ENCODE data around the gene TMEM161A.

DNA sequence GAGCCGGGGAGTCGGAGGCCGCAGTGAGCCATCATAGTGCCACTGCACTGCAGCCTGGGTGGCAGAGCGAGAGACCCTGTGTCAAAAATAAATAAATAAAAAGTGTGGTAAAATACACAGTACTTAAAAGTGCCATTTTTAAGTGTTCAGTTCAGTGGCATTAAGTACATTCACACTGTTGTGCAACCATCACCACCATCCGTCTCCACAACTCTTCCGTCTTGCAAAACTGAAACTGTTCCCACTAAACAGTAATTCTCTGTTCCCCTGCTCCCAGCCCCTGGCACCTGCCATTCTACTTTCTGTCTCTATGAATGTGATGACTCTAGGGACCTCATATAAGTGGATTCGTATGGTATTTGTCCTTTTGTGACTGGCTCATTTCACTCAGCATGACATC is 61.2 kb downstream of the TMEM161A start:
- TF ChIP-seq CEBPB (IDR thresholded peaks at IDR 0.05; ENCODE audit: borderline replicate concordance, low read depth, low read length) (no peak), TCF7L2 (IDR thresholded peaks at IDR 0.05; ENCODE audit: low read depth, low read length) (no peak), YEATS4 (CRISPR knock-in tag; IDR thresholded peaks at IDR 0.05; ENCODE audit: borderline replicate concordance) (no peak), FOXP1 (IDR thresholded peaks at IDR 0.05) (no peak), FOXP1 (CRISPR knock-in tag; IDR thresholded peaks at IDR 0.05) (no peak)
- TF ChIP-seq, protein P1, sequence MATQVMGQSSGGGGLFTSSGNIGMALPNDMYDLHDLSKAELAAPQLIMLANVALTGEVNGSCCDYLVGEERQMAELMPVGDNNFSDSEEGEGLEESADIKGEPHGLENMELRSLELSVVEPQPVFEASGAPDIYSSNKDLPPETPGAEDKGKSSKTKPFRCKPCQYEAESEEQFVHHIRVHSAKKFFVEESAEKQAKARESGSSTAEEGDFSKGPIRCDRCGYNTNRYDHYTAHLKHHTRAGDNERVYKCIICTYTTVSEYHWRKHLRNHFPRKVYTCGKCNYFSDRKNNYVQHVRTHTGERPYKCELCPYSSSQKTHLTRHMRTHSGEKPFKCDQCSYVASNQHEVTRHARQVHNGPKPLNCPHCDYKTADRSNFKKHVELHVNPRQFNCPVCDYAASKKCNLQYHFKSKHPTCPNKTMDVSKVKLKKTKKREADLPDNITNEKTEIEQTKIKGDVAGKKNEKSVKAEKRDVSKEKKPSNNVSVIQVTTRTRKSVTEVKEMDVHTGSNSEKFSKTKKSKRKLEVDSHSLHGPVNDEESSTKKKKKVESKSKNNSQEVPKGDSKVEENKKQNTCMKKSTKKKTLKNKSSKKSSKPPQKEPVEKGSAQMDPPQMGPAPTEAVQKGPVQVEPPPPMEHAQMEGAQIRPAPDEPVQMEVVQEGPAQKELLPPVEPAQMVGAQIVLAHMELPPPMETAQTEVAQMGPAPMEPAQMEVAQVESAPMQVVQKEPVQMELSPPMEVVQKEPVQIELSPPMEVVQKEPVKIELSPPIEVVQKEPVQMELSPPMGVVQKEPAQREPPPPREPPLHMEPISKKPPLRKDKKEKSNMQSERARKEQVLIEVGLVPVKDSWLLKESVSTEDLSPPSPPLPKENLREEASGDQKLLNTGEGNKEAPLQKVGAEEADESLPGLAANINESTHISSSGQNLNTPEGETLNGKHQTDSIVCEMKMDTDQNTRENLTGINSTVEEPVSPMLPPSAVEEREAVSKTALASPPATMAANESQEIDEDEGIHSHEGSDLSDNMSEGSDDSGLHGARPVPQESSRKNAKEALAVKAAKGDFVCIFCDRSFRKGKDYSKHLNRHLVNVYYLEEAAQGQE (IDR thresholded peaks at IDR 0.05; ENCODE audit: borderline replicate concordance in 1 of 2, low read depth in 1 of 2, low read length in 2 of 2) = no peak
- TF ChIP-seq, protein P2, sequence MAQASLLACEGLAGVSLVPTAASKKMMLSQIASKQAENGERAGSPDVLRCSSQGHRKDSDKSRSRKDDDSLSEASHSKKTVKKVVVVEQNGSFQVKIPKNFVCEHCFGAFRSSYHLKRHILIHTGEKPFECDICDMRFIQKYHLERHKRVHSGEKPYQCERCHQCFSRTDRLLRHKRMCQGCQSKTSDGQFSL (CRISPR knock-in tag; IDR thresholded peaks at IDR 0.05) = no peak
- TF ChIP-seq, protein P3, sequence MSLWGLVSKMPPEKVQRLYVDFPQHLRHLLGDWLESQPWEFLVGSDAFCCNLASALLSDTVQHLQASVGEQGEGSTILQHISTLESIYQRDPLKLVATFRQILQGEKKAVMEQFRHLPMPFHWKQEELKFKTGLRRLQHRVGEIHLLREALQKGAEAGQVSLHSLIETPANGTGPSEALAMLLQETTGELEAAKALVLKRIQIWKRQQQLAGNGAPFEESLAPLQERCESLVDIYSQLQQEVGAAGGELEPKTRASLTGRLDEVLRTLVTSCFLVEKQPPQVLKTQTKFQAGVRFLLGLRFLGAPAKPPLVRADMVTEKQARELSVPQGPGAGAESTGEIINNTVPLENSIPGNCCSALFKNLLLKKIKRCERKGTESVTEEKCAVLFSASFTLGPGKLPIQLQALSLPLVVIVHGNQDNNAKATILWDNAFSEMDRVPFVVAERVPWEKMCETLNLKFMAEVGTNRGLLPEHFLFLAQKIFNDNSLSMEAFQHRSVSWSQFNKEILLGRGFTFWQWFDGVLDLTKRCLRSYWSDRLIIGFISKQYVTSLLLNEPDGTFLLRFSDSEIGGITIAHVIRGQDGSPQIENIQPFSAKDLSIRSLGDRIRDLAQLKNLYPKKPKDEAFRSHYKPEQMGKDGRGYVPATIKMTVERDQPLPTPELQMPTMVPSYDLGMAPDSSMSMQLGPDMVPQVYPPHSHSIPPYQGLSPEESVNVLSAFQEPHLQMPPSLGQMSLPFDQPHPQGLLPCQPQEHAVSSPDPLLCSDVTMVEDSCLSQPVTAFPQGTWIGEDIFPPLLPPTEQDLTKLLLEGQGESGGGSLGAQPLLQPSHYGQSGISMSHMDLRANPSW (CRISPR knock-in tag; IDR thresholded peaks at IDR 0.05; ENCODE audit: borderline replicate concordance) = no peak
- TF ChIP-seq, protein P4, sequence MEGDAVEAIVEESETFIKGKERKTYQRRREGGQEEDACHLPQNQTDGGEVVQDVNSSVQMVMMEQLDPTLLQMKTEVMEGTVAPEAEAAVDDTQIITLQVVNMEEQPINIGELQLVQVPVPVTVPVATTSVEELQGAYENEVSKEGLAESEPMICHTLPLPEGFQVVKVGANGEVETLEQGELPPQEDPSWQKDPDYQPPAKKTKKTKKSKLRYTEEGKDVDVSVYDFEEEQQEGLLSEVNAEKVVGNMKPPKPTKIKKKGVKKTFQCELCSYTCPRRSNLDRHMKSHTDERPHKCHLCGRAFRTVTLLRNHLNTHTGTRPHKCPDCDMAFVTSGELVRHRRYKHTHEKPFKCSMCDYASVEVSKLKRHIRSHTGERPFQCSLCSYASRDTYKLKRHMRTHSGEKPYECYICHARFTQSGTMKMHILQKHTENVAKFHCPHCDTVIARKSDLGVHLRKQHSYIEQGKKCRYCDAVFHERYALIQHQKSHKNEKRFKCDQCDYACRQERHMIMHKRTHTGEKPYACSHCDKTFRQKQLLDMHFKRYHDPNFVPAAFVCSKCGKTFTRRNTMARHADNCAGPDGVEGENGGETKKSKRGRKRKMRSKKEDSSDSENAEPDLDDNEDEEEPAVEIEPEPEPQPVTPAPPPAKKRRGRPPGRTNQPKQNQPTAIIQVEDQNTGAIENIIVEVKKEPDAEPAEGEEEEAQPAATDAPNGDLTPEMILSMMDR (CRISPR knock-in tag; IDR thresholded peaks at IDR 0.05) = no peak
